NCI-H82 treated with DMSO at 0.1 percent for 48 hours (cell line): ENCODE results near the gene NBL1.

Source experiments
- DNase-seq: peaks from one replicate; lab custom pipeline; 2025; ENCODE audit not compliant: unreplicated experiment; lab: John Stamatoyannopoulos, UW

NBL1 gene

DNA sequence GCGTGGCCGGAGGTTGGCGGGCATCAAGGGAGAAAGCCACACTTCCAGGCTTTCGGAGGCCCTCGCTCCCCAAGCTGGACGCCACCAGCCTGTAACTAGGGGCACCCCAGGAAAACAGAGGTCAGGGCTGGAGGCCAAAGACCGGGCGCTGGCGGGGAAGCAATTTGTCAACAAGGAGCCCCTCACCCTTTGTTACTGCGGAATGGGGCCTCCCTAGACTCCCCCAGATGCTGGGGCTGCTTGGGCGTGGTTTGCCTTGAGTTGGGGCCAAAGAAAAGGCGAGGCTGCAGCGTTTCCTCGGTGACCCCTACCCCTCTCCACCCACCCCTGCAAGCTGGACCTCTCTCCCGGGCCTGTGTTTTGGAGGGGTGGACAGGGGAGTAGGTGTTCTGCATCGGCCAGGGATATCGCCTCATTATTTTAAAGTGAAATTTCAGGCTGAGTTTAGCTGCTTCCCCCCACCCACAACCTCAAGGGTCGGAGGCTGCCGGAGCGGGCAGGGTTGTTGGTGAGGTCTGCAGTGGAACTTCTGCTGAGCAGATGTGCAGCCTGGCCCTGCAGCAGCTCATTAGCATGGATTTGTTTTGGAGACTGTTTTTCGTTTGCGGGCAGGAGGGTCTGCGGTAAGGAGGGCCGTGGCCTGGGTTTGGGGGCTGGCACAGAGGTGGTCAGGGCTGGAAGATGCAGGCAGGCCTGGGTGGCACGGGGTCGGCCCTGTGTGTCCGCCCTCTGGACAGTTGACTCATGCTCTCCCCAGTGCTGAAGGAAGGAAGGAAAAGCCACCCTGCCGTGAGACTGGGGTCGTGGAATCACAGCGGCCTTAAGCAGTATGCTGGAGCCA is 1.5 kb downstream of the NBL1 start:
- no peak for DNase-seq

DNA sequence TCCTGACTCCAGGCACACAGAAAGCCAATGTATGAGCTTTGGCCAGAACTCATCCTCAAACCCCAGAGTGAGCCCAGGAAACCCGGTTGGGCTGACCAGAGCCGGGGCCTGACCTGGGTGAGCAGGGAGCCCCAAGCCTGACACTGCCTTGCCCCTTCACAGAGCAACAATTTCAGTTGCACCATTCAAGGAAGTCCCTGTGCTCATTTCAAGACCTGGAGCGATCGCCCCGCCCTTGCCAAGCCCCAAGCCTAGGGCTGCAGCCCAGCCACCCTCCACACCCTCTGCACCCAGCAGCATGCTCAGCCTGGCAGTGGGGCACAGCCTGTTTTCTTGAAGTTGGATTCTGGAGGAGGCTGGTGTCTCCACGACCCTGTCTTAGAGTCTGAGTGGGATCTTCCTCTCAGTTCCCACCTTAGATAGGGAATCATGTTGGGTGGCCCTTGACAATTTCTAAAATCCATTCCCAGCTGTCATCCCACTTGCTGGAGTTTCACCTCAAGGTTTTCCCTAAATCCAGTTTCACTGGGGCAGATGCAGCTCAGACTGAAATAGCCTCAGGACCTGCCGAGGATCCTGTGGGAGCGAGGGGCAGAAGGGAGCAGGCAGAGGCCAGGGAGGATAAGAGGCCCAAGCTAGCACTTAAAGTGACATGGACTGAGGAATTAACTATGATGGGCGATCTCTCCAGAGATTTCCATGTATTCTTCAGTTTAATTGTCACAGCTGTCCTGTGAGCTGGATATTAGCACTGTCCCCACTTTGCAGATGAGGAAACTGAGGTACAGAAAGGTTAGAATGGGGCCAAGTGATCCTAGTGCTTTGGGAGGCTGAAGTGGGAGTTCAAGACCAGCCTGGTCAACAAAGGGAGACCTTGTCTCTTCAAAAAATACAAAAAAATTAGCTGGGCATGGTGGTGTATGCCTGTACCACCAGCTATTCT is 2.5 kb downstream of the NBL1 start:
- DNase-seq = no peak

GRCh38 chr1:19647643-19648042 is 3.5 kb downstream of the NBL1 start:
- no peak for DNase-seq

GRCh38 chr1:19648239-19648638 is 4.1 kb downstream of the NBL1 start:
- no peak for DNase-seq

DNA sequence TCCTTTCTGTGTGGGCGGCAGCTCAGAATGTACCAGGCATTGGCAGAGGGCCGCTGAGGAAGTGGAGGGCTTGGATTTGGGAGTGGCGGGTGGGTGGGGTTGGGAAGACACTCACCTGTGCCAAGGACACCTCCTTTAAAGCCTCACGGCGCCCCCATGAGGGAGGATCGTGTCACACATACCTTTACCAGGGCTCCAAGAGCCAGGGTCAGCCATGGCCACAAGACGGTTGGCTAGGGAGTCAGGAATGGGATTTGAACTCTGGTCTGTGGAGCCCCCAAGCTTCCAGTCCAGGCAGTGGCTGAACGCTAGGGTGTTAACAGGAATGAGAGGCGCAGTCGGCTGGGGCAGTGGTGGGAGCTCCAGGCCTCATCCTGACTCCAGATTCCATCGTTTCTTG is 4.6 kb downstream of the NBL1 start:
- no peak for DNase-seq

DNA sequence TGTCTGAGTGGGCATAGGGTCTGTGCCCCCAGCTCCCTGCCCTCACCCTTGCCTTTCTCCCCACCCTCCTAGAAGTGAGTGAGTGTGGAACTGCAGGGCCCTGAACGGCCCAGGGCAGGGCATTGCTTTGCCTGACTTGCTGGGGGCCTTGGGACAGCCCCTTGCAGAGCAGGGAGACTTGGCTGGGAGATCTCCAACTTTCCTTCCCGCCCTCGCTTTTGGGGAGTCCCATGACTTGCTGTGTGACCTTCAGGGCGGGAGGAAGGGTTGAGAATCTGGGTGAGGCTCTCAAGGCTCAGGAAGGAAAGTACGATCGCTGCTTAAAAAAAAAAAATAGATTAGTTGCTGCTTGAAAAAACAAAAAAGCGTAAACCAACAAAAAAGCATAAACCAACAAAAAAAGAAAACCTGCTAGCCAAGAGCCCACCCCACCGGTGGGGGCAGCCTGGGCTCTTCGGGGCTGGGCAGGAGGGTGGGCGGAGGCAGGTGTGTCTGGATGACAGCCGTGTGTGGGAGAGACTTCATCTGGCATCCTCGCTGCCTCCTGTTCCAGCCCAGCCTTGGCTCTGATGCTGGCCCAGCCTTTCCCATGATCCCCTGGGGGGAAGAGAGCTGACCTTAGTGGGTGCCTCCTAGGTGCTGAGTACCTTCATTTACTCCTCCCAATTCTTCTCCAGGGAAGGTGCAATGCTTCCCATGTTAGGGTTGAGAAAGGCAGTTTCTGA is 6.5 kb downstream of the NBL1 start:
- DNase-seq = no peak

DNA sequence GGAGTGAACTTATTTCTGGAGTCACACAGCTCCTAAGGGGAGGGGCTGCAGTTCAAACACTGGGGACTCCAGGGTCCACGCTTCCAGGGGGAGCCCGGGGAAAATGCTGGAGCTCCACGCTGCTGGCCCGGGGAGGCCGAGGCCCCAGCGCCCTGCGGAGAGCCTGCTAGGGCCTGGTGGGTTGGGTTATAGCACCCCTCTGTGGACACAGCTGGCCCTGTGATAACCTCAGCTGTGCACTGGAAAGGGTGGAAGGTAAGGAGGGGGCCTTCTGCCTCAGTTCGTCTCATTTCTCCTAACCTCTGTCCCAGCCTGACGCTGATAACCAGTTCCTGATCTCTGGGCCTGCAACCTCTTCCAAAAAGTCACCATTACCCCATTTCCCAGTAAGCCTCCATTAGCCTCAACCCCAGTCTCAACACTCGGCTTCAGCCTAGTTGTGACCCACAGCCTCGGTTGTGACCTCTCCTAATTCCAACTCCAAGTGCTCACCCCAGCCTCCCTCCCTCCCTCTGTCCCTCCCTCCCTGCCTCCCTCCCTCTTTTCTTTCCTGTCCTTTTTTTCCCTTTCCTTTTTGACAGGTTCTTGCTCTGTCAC is 7.1 kb downstream of the NBL1 start:
- no peak for DNase-seq

DNA sequence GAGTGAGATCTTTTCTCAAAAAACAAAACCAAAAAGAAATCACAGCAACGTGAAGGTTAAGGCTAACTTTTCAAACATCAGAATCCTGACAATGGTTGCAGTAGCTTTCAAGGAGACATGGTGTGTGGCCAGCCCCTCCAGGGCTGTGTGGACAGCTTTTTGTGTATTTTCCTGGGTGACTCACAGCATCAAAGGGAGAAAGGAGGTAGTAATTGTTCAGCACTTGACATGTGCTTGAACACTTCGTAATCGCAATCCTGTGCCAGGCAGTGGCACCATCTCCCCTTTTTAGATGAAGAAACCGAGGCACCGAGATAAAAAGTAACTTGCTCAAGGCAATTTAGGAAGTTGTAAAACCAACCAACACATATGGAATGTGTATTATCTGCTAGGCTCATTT is 10.3 kb downstream of the NBL1 start:
- no peak for DNase-seq

DNA sequence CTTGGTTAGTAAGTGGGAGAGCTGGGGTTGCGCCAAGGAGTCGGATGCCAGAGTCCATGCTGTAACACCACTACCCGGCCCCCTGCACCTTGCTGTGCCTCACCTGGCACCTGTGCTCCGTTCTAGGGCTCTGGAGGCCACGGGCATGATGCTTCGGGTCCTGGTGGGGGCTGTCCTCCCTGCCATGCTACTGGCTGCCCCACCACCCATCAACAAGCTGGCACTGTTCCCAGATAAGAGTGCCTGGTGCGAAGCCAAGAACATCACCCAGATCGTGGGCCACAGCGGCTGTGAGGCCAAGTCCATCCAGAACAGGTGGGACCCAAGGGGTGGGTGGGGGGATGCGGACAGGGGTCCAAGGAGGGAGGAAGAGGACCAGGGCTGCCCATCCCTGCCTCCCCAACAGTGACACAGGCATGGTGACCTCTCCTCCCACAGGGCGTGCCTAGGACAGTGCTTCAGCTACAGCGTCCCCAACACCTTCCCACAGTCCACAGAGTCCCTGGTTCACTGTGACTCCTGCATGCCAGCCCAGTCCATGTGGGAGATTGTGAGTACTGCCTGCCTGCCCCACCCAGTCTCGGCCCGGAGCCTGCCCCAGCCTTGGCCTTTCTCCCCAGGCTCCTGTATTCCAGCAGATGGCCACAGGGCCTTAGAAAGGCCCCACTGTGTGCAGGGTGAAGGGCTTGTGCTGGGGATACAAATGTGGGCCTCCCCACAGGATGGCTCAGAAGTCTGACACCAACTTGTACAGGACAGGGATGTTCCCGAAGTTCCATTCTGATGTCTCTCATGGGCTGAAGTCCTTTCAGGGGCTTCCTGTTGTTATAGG is 11.0 kb downstream of the NBL1 start:
- DNase-seq = no peak

DNA sequence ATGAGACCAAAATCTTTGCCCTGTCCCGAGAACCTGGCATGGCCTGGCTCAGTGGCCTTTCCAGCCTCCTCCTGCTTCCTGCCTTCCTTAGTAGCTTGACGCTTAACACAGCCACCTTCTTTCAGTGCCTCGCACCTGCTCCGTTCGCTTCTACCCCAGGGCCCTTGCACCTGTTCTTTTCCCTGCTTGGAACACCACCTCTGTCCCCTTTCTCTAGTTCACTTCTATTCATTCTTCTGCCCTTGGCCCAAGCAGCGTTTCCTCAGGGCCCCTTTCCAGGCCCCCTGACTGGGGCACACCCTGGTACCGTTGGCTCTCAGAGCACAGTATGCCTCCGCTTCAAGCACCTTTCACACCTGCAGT is 11.6 kb downstream of the NBL1 start:
- no peak for DNase-seq

DNA sequence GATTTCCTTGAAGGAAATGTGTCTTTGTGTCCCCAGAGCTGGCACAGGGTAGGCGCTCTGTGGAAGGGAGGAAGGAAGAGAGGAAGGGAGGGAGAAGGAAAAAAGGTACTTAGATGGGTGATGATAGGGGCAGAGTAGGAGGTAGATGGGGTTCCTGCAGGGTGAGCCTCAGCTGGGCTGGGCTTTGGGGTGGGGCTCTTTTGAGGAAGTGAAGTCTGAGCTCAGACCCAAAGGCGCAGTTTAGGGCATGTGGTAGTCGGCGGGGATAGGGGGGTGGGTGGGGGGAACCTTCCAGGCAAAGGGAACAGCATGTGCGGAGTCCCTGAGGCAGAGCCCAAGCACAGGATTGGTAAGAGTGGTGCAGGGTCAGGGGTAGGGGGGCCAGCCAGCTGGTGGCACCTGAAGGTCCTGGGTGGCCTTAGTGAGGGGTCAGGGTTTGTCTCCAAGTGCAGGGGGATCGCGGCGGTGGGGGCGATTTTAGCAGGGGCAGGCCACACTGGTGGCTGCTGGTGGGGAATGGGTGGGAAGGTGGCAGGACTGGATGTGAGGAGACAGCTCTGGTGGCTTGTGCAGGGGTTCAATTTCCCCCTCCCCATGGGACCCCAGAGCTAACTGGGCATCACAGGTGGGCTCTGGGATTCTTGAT is 12.1 kb downstream of the NBL1 start:
- DNase-seq = no peak

DNA sequence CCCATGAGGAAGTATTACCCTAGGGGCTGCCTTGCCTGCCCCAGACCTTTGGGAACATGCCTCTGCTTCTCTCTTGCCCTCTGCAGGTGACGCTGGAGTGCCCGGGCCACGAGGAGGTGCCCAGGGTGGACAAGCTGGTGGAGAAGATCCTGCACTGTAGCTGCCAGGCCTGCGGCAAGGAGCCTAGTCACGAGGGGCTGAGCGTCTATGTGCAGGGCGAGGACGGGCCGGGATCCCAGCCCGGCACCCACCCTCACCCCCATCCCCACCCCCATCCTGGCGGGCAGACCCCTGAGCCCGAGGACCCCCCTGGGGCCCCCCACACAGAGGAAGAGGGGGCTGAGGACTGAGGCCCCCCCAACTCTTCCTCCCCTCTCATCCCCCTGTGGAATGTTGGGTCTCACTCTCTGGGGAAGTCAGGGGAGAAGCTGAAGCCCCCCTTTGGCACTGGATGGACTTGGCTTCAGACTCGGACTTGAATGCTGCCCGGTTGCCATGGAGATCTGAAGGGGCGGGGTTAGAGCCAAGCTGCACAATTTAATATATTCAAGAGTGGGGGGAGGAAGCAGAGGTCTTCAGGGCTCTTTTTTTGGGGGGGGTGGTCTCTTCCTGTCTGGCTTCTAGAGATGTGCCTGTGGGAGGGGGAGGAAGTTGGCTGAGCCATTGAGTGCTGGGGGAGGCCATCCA is 12.8 kb downstream of the NBL1 start:
- no peak for DNase-seq

GRCh38 chr1:19657511-19657910 is 13.4 kb downstream of the NBL1 start:
- no peak for DNase-seq

DNA sequence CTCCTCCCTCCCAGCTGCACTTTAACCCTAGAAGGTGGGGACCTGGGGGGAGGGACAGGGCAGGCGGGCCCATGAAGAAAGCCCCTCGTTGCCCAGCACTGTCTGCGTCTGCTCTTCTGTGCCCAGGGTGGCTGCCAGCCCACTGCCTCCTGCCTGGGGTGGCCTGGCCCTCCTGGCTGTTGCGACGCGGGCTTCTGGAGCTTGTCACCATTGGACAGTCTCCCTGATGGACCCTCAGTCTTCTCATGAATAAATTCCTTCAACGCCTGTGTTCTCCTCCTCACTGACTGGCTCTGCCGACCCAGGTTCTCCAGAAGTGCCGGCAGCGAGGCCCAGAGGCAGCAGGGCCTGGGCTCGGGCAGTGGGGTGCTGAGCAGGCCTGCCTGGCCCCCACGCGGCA is 14.1 kb downstream of the NBL1 start:
- DNase-seq = no peak

GRCh38 chr1:19661721-19662228 is 17.7 kb downstream of the NBL1 start:
- peak; percentile 21 for DNase-seq

GRCh38 chr1:19662313-19662712 is 18.2 kb downstream of the NBL1 start:
- DNase-seq = no peak

DNA sequence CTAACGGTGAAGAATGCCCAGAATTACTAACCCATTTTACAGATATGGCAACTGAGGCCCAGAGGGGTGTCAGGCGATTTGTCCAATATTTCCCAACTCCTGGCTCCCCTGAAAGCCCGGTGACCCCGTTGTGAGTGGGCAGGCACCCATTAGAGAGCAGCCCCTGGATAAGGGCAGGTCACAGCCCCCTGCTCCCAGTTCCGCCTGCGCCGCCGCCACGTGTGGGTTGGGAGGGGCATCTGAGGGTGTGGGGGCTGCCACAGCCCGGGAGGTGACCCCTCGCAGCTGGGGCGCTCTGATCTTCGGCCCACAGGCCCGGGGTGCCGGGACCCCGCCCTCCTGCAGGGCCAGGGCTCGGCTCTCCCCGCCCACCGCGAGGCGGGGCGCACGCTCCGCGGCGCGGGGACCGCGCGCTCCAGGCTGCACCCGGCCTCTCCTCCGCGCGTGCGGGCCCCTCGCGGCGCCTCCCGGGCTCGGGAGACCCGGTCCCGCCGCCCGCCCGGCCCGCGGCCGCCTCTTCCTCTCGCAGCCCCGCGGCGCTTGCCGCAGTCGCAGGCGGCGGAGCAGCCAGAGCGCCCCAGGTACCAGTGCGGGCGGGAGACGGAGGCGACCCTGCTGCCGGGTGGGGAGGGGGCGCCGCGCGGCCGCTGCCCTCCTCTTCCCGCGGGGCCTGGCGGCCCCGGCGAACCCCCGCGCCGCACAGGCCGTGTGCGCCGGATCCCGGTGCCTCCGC is 20.5 kb downstream of the NBL1 start, which contains the start of gene HTR6:
Gene HTR6, plus strand, starts transcription at position 423 of the 733 bp plus-strand sequence. CDS start 879 bp downstream, outside the sequence.
- no peak for DNase-seq

DNA sequence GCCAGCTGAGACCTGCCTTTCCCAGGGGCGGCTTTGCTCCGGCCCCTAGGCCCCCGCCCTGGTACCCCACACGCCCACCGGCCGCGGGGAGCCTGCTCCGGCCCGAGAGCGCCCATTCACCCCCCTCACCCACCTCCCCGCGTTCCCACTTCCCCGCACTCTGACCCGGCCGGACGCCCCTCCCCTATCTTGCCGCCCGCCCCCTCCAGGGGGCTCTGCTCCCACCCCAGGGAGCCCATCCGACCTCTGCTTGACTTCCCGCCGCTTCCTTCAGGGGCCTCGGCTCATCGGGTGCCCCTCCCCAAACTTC is 21.0 kb downstream of the NBL1 start:
- no peak for DNase-seq
